Testis (tissue), 3 donors: ENCODE measurements around the gene TMEM120B. TPM values are rescaled to one million over a fixed set of nuclear protein-coding genes. Genes with fewer than 3 reads are reported as not detected.

ENCODE experiments used
- DNase-seq: peaks from one replicate; pipeline ENCODE4 v3.0.0-alpha.2; 2019
- H3K27ac ChIP-seq, 2 donors: fragments of 200-600 bp; sonication (generic); one replicate each; pipeline ENCODE4 v1.5.1; 2019
- H3K27me3 ChIP-seq: fragments of 200-600 bp; sonication (generic); one replicate; pipeline ENCODE4 v1.5.1; 2019
- H3K36me3 ChIP-seq: fragments of 200-600 bp; sonication (generic); one replicate; pipeline ENCODE4 v1.5.1; 2017; ENCODE audit warnings: low read depth; ENCODE audit errors: missing control alignments
- H3K4me1 ChIP-seq: fragments of 200-600 bp; sonication (generic); one replicate; pipeline ENCODE4 v1.5.1; 2019
- H3K4me3 ChIP-seq, 2 donors: fragments of 200-600 bp; sonication (generic); one replicate each; pipeline ENCODE4 v1.5.1; 2017 to 2019
- H3K9me3 ChIP-seq: fragments of 200-600 bp; sonication (generic); one replicate; pipeline ENCODE4 v1.5.1; 2017
- POLR2A ChIP-seq: fragments of 450-650 bp; IDR thresholded peaks from one replicate; pipeline ENCODE4 v1.6.1; 2017; ENCODE audit warnings: antibody characterized with exemption, mild to moderate bottlenecking, moderate library complexity
- WGBS, 2 donors: methylation state at CpG; one replicate each; pipeline ENCODE4 v1.1.5; 2018; 5-methylcytosine and 5-hydroxymethylcytosine counted together
- intact Hi-C: fragments of 100-400 bp; cut with DNase I; formaldehyde crosslinking; loops from one replicate; pipeline ENCODE4 v1.15.1; 2023; ENCODE audit warnings: low total_unique reads
- polyA plus RNA-seq: library from polyadenylated mRNA; stranded (reverse); fragments of 350-450 nt; fragmentation: Illumina TruSeq; extraction: RNeasy Lipid Tissue Mini Kit (QIAGEN cat#74804); gene quantifications from one replicate; pipeline ENCODE4 v1.2.3, GENCODE V29; 2014; ENCODE audit warnings: low read depth, low replicate concordance; ENCODE audit not compliant: insufficient read depth
- total RNA-seq, 2 donors: library from RNA; depleted of rRNA; stranded (reverse); fragments of >200 nt; gene quantifications; one replicate each; pipeline ENCODE4 v1.2.3, GENCODE V29; 2016
- TF ChIP-seq, protein P1 (sequence below), 3 experiments: fragments of 450-650 bp in 2 of 3; fragments of 200-600 bp in 1 of 3; sonication (generic) in 1 of 3; IDR thresholded peaks; one replicate each; pipeline ENCODE4 v1.5.1; 2016 to 2019; ENCODE audit warnings: antibody characterized with exemption in 3 of 3, mild to moderate bottlenecking in 2 of 3, moderate library complexity in 1 of 3

TMEM120B gene
- total and polyA plus RNA-seq, 3 donors from 2014 or later = 4.9 to 17.2 (median 16.9) TPM

DNA sequence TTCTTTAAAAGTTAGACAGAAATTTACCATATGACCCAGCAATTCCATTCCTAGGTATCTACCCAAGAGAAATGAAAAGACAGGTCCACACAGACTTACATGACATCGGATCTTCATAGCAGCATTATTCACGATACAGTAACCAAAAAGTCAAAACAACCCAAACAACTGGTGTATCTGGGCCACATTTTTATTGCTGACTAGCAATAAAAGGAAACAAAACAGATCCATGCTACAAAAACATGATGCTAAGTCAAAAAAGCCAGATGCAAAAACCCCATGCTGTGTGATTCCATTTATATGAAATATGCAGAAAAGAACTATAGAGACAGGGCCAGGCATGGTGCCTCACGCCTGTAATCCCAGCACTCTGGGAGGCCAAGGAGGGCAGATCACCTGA, 12.9 kb downstream of the TMEM120B start:
- no peak for DNase-seq
- Histone ChIP-seq H3K27ac (no peak overlapping the region), H3K4me3 (no peak overlapping the region), H3K4me1 (no peaks in the 10 kb centered on the region), H3K27me3 (no peaks in the 10 kb centered on the region), H3K36me3 (no peaks in the 10 kb centered on the region), H3K9me3 (no peaks in the 10 kb centered on the region)
- TF ChIP-seq, protein P1, sequence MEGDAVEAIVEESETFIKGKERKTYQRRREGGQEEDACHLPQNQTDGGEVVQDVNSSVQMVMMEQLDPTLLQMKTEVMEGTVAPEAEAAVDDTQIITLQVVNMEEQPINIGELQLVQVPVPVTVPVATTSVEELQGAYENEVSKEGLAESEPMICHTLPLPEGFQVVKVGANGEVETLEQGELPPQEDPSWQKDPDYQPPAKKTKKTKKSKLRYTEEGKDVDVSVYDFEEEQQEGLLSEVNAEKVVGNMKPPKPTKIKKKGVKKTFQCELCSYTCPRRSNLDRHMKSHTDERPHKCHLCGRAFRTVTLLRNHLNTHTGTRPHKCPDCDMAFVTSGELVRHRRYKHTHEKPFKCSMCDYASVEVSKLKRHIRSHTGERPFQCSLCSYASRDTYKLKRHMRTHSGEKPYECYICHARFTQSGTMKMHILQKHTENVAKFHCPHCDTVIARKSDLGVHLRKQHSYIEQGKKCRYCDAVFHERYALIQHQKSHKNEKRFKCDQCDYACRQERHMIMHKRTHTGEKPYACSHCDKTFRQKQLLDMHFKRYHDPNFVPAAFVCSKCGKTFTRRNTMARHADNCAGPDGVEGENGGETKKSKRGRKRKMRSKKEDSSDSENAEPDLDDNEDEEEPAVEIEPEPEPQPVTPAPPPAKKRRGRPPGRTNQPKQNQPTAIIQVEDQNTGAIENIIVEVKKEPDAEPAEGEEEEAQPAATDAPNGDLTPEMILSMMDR (IDR thresholded peaks at IDR 0.05) = no peak
- TF ChIP-seq POLR2A = no peak
- intact Hi-C loops = no loop called here
- WGBS, 2 donors = 94% methylated on average over 3 of the region's 3 CpGs

DNA sequence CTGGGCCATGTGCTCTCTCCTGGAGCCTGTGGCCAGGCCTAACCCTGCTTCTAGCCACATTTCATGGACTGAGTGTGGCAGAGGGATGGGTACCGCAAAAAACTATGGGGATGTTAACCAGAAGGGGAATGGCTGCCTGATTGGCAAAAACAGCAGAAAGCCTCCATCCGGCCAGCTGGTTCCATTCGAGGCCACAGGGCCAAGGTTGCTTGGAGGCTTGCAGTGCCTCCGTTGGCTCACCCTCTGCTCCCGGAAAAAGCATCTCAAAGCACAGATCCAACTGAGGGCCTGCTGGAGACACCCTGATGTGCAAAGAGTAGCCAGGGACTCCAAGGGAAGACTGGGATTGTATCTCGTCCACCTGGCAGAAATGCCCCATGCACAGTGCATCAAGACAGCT, 16.5 kb downstream of the TMEM120B start:
- no peak overlapping the region for H3K27ac ChIP-seq
- intact Hi-C loops = no loop called here
- H3K36me3 ChIP-seq = no peaks in the 10 kb centered on the region
- H3K4me3 ChIP-seq = no peak overlapping the region
- TF ChIP-seq POLR2A = no peak
- TF ChIP-seq, protein P1 (IDR thresholded peaks at IDR 0.05) = no peak
- no peak for DNase-seq
- no peaks in the 10 kb centered on the region for H3K9me3 ChIP-seq
- no peaks in the 10 kb centered on the region for H3K4me1 ChIP-seq
- H3K27me3 ChIP-seq = no peaks in the 10 kb centered on the region
- 53 to 76% methylated on average over 6 of the region's 6 CpGs for whole genome bisulfite sequencing, 2 donors

DNA sequence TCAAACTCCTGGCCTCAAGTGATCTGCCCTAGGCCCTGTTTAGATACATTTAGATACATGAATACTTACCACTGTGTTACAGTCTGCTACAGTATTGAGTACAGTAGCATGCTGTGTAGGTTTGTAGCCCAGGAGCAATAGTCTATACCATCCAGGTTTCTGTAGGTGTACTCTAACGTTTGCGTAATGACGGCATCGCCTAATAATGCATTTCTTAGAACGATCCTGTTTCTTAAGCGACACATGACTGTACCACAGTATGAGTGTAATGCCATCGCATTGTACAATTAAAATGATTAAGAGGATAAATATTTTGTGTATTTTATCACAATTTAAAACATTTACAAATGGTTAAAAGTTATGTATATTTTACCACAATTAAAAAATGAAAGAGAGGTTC, 18.9 kb downstream of the TMEM120B start:
- Histone ChIP-seq H3K9me3 (no peaks in the 10 kb centered on the region), H3K27me3 (no peaks in the 10 kb centered on the region), H3K36me3 (no peaks in the 10 kb centered on the region), H3K27ac (no peak overlapping the region), H3K4me1 (no peaks in the 10 kb centered on the region), H3K4me3 (no peak overlapping the region)
- intact Hi-C loops = no loop called here
- TF ChIP-seq POLR2A = no peak
- TF ChIP-seq, protein P1 (IDR thresholded peaks at IDR 0.05) = no peak
- WGBS, 2 donors = 95 to 97% methylated on average over 7 of the region's 7 CpGs
- DNase-seq = no peak

DNA sequence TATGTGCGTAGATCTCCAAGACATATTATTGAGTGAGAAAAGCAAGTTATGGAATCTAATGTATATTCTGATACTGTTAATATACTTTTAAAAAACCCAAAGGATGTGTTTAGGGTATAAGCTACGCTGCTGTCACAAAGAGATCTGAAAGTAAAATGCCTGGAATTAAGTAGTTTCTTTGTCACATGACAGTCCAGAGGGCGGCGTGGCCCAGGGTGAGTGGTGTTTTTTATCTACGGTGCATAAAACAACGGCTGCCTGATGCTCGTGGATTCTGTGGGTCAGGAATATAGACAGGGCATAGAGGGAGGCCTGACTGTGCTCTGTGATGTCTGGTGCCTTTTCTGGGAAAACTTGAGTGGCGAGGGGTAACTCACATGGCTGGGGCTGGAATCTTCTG, 21.3 kb downstream of the TMEM120B start:
- Histone ChIP-seq H3K4me1 (no peaks in the 10 kb centered on the region), H3K27ac (no peak overlapping the region), H3K36me3 (no peaks in the 10 kb centered on the region), H3K9me3 (no peaks in the 10 kb centered on the region), H3K27me3 (no peaks in the 10 kb centered on the region), H3K4me3 (no peak overlapping the region)
- intact Hi-C loops = no loop called here
- 93 to 95% methylated on average over 8 of the region's 8 CpGs for WGBS, 2 donors
- no peak for DNase-seq
- no peak for TF ChIP-seq POLR2A
- TF ChIP-seq, protein P1 (IDR thresholded peaks at IDR 0.05) = no peak

DNA sequence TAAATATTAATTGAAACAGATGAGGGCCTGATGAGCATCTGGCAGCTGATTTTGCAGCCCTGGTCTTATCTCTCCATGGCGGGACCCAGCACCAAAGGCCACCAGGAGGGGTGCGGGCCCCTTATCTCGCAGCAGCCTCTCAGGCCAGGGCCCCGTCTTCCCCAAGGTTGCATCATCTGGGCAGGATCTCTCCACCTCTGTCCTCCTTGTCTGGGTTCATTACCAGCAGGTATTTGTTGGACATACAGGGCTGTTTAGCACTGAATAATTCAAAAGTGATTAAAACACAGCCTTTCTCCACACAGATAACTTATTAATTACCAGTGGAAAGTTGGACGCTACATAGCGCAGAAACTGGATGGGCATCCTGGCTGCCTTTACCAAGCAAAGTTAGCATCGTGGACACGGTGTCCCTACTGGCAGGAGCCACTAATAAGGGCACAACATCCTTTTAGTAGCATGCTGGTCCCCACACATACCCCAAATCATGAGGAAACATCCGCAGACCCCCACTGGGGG, 25.8 kb downstream of the TMEM120B start:
- WGBS, 2 donors = 85 to 89% methylated on average over 9 of the region's 9 CpGs
- no peaks in the 10 kb centered on the region for H3K9me3 ChIP-seq
- no peak overlapping the region for H3K27ac ChIP-seq
- H3K4me3 ChIP-seq = no peak overlapping the region
- no peak for DNase-seq
- no peak for TF ChIP-seq POLR2A
- TF ChIP-seq, protein P1 (IDR thresholded peaks at IDR 0.05) = no peak
- no peaks in the 10 kb centered on the region for H3K4me1 ChIP-seq
- H3K27me3 ChIP-seq = no peaks in the 10 kb centered on the region
- no peaks in the 10 kb centered on the region for H3K36me3 ChIP-seq
- intact Hi-C loops = no loop called here
